HEK293T (cell line): ENCODE data around the gene COA4.

Source experiments
- CTCF ChIA-PET: fragments of 350-600 bp; formaldehyde crosslinking; extraction: SDS; loops from one replicate; lab custom pipeline; 2021; ENCODE audit warnings: antibody characterized with exemption, inconsistent platforms; lab: Yijun Ruan, JAX
- POLR2A ChIA-PET: fragments of 350-600 bp; formaldehyde crosslinking; extraction: SDS; loops from one replicate; lab custom pipeline; 2020; ENCODE audit warnings: antibody characterized with exemption, inconsistent platforms; lab: Yijun Ruan, JAX
- DNase-seq: peaks from one replicate; pipeline ENCODE4 v3.0.0; 2012; ENCODE audit warnings: mixed read lengths; ENCODE audit errors: extremely low spot score
- ARNT ChIP-seq: fragments of 450-650 bp; IDR thresholded peaks from 2 replicates; pipeline ENCODE4 v1.6.1; 2017; ENCODE audit warnings: mild to moderate bottlenecking
- BHLHE40 ChIP-seq: fragments of 450-650 bp; IDR thresholded peaks from 2 replicates; pipeline ENCODE4 v1.6.1; 2016; ENCODE audit warnings: mild to moderate bottlenecking, moderate library complexity, borderline replicate concordance
- CTBP1 ChIP-seq: fragments of 450-650 bp; IDR thresholded peaks from 2 replicates; pipeline ENCODE4 v1.6.1; 2016; ENCODE audit warnings: borderline replicate concordance
- ELF4 ChIP-seq: fragments of 450-650 bp; IDR thresholded peaks from 2 replicates; pipeline ENCODE4 v1.6.1; 2017; ENCODE audit warnings: antibody characterized with exemption
- FOXA1 ChIP-seq: fragments of 450-650 bp; IDR thresholded peaks from 2 replicates; pipeline ENCODE4 v1.6.1; 2016; ENCODE audit warnings: mild to moderate bottlenecking
- FOXK2 ChIP-seq: fragments of 450-650 bp; IDR thresholded peaks from 2 replicates; pipeline ENCODE4 v1.6.1; 2016; ENCODE audit warnings: mild to moderate bottlenecking
- FOXM1 ChIP-seq: fragments of 450-650 bp; IDR thresholded peaks from 2 replicates; pipeline ENCODE4 v1.6.1; 2017; ENCODE audit warnings: mild to moderate bottlenecking, borderline replicate concordance
- HDGF ChIP-seq: fragments of 450-650 bp; IDR thresholded peaks from 2 replicates; pipeline ENCODE4 v1.6.1; 2017; ENCODE audit warnings: antibody characterized with exemption, borderline replicate concordance
- L3MBTL2 ChIP-seq: fragments of 450-650 bp; conservative IDR thresholded peaks from 2 replicates; pipeline ENCODE4 v1.6.1; 2016; ENCODE audit warnings: mild to moderate bottlenecking
- LEF1 ChIP-seq: fragments of 450-650 bp; IDR thresholded peaks from 2 replicates; pipeline ENCODE4 v1.6.1; 2017; ENCODE audit warnings: mild to moderate bottlenecking, borderline replicate concordance
- NFRKB ChIP-seq: fragments of 450-650 bp; IDR thresholded peaks from 2 replicates; pipeline ENCODE4 v1.6.1; 2016; ENCODE audit warnings: mild to moderate bottlenecking, moderate library complexity
- SP1 ChIP-seq: fragments of 450-650 bp; IDR thresholded peaks from 2 replicates; pipeline ENCODE4 v1.6.1; 2017
- SUZ12 ChIP-seq: fragments of 450-650 bp; IDR thresholded peaks from 2 replicates; pipeline ENCODE4 v1.6.1; 2016; ENCODE audit warnings: mild to moderate bottlenecking
- TARDBP ChIP-seq: fragments of 450-650 bp; IDR thresholded peaks from 2 replicates; pipeline ENCODE4 v1.6.1; 2016
- ZNF384 ChIP-seq: fragments of 450-650 bp; IDR thresholded peaks from 2 replicates; pipeline ENCODE4 v1.6.1; 2016
- TF ChIP-seq, protein P1 (sequence below): fragments of 450-650 bp; IDR thresholded peaks from 2 replicates; pipeline ENCODE4 v1.6.1; 2016

Gene COA4

DNA sequence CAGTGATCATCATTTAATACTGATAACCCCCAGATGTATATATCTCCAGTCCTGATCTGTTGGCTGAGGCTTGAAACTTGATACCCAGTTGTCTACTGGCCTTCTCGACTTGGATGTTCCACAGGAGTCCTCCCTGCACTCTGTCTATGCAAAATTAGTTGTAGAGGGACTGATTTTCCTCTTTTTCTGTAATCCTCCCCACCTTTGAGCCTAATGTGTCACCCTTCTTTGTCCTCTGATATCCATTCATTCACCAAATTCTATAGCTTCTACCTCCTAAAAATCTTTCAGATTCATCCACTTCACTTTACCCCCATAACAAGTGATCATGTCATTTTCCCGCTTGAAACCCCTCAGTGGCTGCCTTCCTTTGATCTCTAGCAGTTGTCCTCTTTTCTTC, 16.4 kb downstream of the COA4 start:
- no peak for DNase-seq
- ChIA-PET CTCF (no interaction called here), POLR2A (no interaction called here)
- TF ChIP-seq SUZ12 (no peak), SP1 (no peak), TARDBP (no peak), ZNF384 (no peak), FOXA1 (no peak), FOXK2 (no peak), FOXM1 (no peak), L3MBTL2 (no peak)
- TF ChIP-seq, protein P1, sequence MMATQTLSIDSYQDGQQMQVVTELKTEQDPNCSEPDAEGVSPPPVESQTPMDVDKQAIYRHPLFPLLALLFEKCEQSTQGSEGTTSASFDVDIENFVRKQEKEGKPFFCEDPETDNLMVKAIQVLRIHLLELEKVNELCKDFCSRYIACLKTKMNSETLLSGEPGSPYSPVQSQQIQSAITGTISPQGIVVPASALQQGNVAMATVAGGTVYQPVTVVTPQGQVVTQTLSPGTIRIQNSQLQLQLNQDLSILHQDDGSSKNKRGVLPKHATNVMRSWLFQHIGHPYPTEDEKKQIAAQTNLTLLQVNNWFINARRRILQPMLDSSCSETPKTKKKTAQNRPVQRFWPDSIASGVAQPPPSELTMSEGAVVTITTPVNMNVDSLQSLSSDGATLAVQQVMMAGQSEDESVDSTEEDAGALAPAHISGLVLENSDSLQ: no peak

- POLR2A ChIA-PET: no interaction called here
- no peak for DNase-seq
- CTCF ChIA-PET: no interaction called here
- TF ChIP-seq LEF1: no peak
- no peak for TF ChIP-seq BHLHE40
- TF ChIP-seq CTBP1: no peak
- TF ChIP-seq NFRKB: no peak
- TF ChIP-seq SUZ12: no peak
- TF ChIP-seq FOXM1: no peak
- no peak for TF ChIP-seq SP1
- TF ChIP-seq TARDBP: no peak
- no peak for TF ChIP-seq FOXA1
- TF ChIP-seq HDGF: no peak
- no peak for TF ChIP-seq ELF4
- no peak for TF ChIP-seq ARNT
- no peak for TF ChIP-seq L3MBTL2
- no peak for TF ChIP-seq FOXK2
- no peak for TF ChIP-seq ZNF384
- TF ChIP-seq, protein P1: no peak
Observed at GRCh38 chr11:73859671-73860070, 17.0 kb downstream of the COA4 start.

- ChIA-PET POLR2A (interaction anchor here (0.6 to 1.0 kb wide), 3 partner anchors 10 to 76 kb away, joined by 3 read pairs; no protein-coding TSS in a partner anchor), CTCF (no interaction called here)
Observed at GRCh38 chr11:73856031-73856567, 20.5 kb downstream of the COA4 start.

GRCh38 chr11:73854680-73855079, 22.0 kb downstream of the COA4 start:
- TF ChIP-seq L3MBTL2 (no peak), CTBP1 (no peak), LEF1 (no peak)
- CTCF ChIA-PET: no interaction called here
- POLR2A ChIA-PET: no interaction called here
- no peak for DNase-seq

More at GRCh38 chr11:73856031-73856567, 20.5 kb downstream of the COA4 start:
- DNase-seq: no peak
- TF ChIP-seq, protein P1: no peak
- TF ChIP-seq SUZ12 (no peak), SP1 (no peak), FOXM1 (no peak), TARDBP (no peak), FOXA1 (no peak)

DNA sequence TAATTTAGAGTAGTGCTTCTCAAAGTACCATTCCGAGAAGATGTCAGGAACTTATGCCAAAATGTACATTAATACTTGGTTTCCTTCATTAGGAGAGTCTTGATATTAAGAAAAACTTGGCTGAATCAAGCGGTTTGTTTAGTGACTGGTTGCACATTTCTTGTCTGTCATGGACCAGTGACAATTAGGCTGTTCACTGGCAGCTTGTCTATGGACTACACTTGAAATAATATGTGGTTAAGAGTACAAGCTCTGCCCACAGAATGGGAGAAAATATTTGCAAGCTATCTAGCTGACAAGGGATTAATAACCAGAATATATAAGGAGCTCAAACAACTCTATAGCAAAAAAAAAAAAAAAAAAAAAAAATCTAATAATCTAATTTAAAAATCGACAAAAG, 24.6 kb downstream of the COA4 start:
- CTCF ChIA-PET: no interaction called here
- TF ChIP-seq L3MBTL2: no peak
- TF ChIP-seq FOXA1: no peak
- no peak for TF ChIP-seq FOXM1
- TF ChIP-seq ARNT: no peak
- no peak for TF ChIP-seq FOXK2
- TF ChIP-seq SP1: no peak
- no peak for TF ChIP-seq CTBP1
- TF ChIP-seq, protein P1: no peak
- TF ChIP-seq BHLHE40: no peak
- TF ChIP-seq ELF4: no peak
- no peak for TF ChIP-seq ZNF384
- no peak for TF ChIP-seq TARDBP
- no peak for TF ChIP-seq HDGF
- TF ChIP-seq LEF1: no peak
- no peak for TF ChIP-seq SUZ12
- no peak for TF ChIP-seq NFRKB
- POLR2A ChIA-PET: no interaction called here
- no peak for DNase-seq

DNA sequence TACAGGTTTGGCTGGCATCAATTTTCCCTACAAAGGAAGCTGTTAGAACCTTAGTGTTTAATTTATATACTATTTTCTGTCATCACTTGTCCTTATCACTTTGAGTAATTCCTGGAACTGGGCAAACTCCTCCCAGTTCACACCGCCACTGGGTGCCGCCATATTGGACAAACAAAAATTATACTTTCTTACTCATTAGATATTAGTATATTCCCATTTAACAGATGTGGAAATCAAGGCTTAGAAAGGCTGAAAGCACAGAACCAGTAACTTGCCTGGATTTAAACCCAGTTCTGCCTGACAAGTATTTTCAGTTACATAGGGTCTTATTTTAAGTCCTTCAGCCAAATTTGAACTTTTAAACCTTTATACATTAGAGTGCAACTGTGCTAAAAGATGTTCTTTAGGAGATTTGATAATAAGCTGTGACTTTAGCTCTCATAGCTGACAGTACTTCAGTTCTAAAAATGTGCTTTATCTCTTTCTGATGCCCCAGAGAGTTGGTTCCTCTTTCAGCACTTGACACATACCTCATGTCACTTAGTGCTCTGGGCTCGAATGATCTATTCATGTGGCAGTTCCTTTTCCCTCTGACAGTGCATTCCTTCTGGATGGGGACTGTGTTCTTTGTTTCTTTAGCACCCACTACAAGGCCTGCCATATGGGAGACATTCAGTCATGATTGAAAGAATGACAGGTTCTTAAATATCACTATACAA, 25.4 kb downstream of the COA4 start:
- no peak for DNase-seq
- no peak for TF ChIP-seq SUZ12
- TF ChIP-seq ZNF384: no peak
- no peak for TF ChIP-seq SP1
- TF ChIP-seq L3MBTL2: no peak
- no peak for TF ChIP-seq ARNT
- no peak for TF ChIP-seq FOXA1
- no peak for TF ChIP-seq BHLHE40
- CTCF ChIA-PET: no interaction called here
- POLR2A ChIA-PET: no interaction called here
